HFFc6 (cell line): ENCODE results near the gene DRGX. TPM values are rescaled to one million over a fixed set of nuclear protein-coding genes. Genes with fewer than 3 reads are reported as not detected.

Experiments
- DNase-seq: peaks from one replicate; pipeline ENCODE4 v3.0.0-alpha.2; 2018
- H3K27ac Mint-ChIP-seq: 2 replicates; pipeline ENCODE4 v1.8.0; 2020; ENCODE audit warnings: mild to moderate bottlenecking, mixed read lengths
- H3K27me3 Mint-ChIP-seq: 2 replicates; pipeline ENCODE4 v1.8.0; 2021; ENCODE audit warnings: mild to moderate bottlenecking, moderate library complexity, mixed read lengths; ENCODE audit not compliant: insufficient read depth
- H3K36me3 Mint-ChIP-seq: 2 replicates; pipeline ENCODE4 v1.8.0; 2021; ENCODE audit warnings: low read depth, mixed read lengths
- H3K4me1 Mint-ChIP-seq: 2 replicates; pipeline ENCODE4 v1.8.0; 2020; ENCODE audit warnings: low read depth, mixed read lengths
- H3K4me3 Mint-ChIP-seq: 2 replicates; pipeline ENCODE4 v1.8.0; 2020; ENCODE audit warnings: mild to moderate bottlenecking, moderate library complexity, mixed read lengths
- H3K9me3 Mint-ChIP-seq: 2 replicates; pipeline ENCODE4 v1.8.0; 2020; ENCODE audit warnings: mild to moderate bottlenecking, mixed read lengths
- total RNA-seq, 6 experiments: library from RNA; stranded (reverse); fragmentation: NEBNext Ultra II Directional; extraction: Animal tissue kit (Norgen Biotek cat#: 25700); gene quantifications; 2 replicates in 1 of 6; 3 replicates in 5 of 6; pipeline ENCODE4 v1.2.3, GENCODE V29; 2021
- TF ChIP-seq, protein P1 (sequence below): fragments of 200-600 bp; sonication (generic); IDR thresholded peaks from 2 replicates; pipeline ENCODE4 v1.5.0; 2021; ENCODE audit warnings: antibody characterized with exemption, mild to moderate bottlenecking

The DRGX gene
- total RNA-seq, 6 experiments from 2014 or later, result 0.10 to 0.35 (median 0.14) TPM; not detected in 1

DNA sequence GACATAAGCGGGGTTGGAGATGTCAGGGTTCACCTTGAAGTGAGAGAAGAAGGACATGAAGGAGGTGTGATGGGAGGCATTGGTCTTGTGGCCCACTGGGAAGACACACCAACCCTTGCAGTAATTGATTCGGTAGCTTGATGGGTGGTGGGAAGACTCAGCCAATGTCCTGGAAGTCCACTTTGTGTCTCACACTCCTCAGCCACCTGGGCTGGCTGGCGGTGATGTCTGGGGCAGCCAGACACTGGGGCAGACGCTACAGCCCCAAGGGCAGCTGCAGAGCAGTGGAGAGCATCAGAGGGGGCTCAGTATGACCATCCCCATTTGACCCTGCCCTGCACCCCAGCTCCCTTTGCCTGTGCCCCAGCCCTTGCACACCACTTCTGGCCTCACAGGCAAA, 16.7 kb upstream of the DRGX start:
- no peak overlapping the region for H3K27ac Mint-ChIP-seq
- no peaks in the 10 kb centered on the region for H3K4me1 Mint-ChIP-seq
- no peaks in the 10 kb centered on the region for H3K36me3 Mint-ChIP-seq
- no peak overlapping the region for H3K4me3 Mint-ChIP-seq
- TF ChIP-seq, protein P1, sequence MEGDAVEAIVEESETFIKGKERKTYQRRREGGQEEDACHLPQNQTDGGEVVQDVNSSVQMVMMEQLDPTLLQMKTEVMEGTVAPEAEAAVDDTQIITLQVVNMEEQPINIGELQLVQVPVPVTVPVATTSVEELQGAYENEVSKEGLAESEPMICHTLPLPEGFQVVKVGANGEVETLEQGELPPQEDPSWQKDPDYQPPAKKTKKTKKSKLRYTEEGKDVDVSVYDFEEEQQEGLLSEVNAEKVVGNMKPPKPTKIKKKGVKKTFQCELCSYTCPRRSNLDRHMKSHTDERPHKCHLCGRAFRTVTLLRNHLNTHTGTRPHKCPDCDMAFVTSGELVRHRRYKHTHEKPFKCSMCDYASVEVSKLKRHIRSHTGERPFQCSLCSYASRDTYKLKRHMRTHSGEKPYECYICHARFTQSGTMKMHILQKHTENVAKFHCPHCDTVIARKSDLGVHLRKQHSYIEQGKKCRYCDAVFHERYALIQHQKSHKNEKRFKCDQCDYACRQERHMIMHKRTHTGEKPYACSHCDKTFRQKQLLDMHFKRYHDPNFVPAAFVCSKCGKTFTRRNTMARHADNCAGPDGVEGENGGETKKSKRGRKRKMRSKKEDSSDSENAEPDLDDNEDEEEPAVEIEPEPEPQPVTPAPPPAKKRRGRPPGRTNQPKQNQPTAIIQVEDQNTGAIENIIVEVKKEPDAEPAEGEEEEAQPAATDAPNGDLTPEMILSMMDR, result no peak
- peaks cover 64% of the 10 kb centered on the region for H3K27me3 Mint-ChIP-seq
- no peak for DNase-seq
- H3K9me3 Mint-ChIP-seq, result no peaks in the 10 kb centered on the region

DNA sequence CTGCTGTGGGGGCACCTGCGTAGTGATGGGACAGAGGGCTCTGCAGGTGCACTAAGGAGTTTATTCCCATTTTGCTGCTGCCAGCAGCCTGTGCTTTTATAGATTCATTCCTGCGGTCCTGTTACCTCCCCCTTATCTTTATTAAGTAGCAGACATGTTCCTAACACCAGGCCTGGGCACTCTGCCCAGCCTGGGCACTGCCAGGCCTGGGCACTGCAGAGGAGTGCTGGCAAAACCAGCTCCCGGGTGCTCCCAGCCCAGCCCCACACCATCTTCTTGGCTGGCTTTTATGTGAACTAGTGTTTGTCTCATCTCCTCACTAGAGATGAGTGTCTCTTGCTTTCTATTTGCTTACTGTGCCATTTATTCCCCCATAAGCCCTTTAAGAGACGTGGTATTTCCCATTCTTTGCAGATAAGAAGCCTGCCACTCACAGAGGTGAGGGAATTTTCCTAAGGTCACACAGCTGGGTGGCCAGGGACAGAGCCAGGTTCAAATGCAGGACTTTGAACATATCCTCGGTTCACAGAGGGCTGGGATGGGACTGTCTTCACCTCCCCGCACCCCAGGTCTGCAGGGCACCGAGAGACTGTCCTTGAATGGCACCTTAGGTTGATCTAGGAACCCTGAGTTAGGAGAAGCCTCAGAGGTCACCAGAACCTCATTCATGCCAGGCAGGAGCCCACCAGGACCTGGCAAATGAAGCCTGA, 14.6 kb upstream of the DRGX start:
- no peak overlapping the region for H3K27ac Mint-ChIP-seq
- no peaks in the 10 kb centered on the region for H3K9me3 Mint-ChIP-seq

DNA sequence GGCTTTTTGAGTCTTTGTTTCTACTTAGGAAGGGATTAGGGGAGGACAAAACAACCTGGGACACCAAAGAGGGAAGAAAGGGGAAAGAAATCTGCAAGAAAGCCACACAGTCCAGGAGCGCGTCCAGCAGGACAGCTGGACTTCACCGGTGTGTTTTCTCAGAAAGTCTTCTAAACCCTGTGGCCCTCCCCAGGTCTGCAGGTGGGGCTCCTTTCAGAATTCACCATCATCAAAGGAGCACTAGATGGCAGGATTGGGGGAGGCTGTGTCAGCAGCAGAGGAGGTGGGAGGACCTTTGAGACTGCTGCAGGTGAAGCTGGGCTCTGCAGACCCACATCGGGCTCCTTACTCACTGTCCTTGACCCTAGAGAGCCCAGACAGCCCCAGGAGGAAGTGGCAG, 13.9 kb upstream of the DRGX start:
- DNase-seq, result no peak
- Mint-ChIP-seq H3K27me3 (peaks cover 60% of the 10 kb centered on the region), H3K4me3 (no peak overlapping the region), H3K9me3 (no peaks in the 10 kb centered on the region), H3K27ac (no peak overlapping the region), H3K36me3 (no peaks in the 10 kb centered on the region), H3K4me1 (no peaks in the 10 kb centered on the region)
- TF ChIP-seq, protein P1, result no peak

More for the DNA sequence above, 14.6 kb upstream of the DRGX start:
- TF ChIP-seq, protein P1, result no peak
- Mint-ChIP-seq H3K4me1 (no peaks in the 10 kb centered on the region), H3K4me3 (no peak overlapping the region), H3K36me3 (no peaks in the 10 kb centered on the region), H3K27me3 (peaks cover 61% of the 10 kb centered on the region)
- no peak for DNase-seq

DNA sequence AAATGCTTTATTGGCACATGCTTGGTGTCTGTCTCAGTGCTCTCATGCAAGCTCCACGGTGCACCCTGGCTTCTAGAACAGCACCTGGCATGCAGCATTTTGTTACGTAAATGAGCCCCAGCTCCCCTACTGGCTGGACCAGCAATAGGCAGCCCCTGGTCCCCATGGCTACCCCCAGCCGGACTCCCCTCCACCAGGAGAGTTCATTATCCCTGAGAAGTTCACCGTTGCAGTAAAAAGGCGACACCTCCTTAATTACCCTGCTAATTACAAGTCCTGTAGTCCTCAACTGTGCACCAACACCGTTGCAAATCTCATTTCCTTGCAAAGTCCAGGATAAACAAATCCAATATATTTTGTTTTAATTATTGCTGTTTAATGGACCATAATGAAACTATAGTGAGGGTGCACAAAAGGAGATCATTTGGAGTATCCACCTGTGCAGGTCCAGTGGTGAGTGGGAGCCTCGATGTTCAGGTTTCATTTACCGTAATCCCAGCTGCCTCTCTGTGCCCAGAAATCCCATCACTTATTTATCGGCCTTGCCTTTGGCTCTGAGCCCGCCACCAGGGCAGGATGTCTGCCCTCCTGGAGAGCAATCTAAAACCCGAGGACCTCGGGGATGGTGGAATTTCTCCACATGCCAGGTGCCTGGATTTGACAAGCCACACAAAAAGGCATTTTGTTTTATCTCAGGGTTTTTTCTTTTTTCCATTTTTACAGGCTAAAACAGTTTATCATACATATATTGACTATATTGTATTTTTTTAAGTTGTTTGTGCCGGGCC, 12.8 kb upstream of the DRGX start:
- Mint-ChIP-seq H3K9me3 (no peaks in the 10 kb centered on the region), H3K4me3 (no peak overlapping the region), H3K36me3 (no peaks in the 10 kb centered on the region), H3K4me1 (no peaks in the 10 kb centered on the region), H3K27me3 (peaks cover 59% of the 10 kb centered on the region), H3K27ac (no peak overlapping the region)
- no peak for DNase-seq
- TF ChIP-seq, protein P1, result peak; percentile 70

DNA sequence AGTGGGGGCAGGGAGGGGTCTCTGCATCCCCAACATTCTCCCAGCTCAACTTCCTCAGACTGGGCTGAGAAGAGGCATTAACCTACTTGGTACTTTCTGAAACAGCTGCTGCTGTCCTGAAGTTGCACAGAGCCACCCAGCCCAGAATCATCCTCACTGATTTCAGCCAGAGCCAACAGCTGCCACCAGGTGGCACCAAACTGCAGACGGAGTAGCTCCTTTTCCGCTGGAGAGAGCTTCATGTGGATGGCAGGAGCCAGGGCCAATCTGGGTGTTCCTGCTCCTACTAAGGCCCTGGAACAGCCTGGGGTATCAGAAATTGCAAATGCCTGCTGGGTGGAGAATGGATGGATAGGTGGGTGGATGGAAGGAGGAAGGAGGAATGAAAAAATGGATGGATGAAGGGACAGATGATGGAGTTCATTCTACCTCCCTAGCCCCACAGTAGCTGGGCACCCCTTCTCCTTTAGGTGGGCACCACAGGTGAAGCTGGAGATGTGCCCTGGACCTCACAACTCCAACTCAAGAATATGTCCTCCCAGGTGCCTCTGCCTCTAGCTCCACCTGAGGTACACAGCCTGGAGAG, 11.8 kb upstream of the DRGX start:
- Mint-ChIP-seq H3K9me3 (no peaks in the 10 kb centered on the region), H3K4me3 (no peak overlapping the region), H3K27ac (no peak overlapping the region), H3K36me3 (no peaks in the 10 kb centered on the region), H3K27me3 (peaks cover 60% of the 10 kb centered on the region), H3K4me1 (no peaks in the 10 kb centered on the region)
- TF ChIP-seq, protein P1, result peak; percentile 95
- DNase-seq, result peak; percentile 72
